ENCODE data around the gene SLC8A3.

DNA sequence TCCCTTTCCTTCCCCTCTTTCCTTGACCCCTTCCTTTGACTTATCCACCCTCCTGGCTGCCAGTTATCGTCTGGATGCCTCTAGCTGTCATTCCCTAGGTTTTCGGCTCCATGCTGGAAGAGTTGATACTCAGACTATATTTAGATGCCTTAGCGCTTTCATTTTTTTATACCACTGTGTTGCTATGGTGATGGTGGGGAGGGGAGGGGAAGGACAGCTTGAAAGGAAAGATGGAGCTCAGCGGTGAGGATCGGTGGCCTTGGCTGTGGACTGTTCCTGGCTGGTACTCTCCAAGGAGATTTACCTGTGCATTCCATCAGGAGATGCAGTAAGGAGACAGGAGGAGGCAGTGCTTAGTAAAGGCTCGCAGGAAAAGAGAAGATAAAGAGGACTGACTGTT, 108.7 kb downstream of the SLC8A3 start:
- TF ChIP-seq, protein P1, sequence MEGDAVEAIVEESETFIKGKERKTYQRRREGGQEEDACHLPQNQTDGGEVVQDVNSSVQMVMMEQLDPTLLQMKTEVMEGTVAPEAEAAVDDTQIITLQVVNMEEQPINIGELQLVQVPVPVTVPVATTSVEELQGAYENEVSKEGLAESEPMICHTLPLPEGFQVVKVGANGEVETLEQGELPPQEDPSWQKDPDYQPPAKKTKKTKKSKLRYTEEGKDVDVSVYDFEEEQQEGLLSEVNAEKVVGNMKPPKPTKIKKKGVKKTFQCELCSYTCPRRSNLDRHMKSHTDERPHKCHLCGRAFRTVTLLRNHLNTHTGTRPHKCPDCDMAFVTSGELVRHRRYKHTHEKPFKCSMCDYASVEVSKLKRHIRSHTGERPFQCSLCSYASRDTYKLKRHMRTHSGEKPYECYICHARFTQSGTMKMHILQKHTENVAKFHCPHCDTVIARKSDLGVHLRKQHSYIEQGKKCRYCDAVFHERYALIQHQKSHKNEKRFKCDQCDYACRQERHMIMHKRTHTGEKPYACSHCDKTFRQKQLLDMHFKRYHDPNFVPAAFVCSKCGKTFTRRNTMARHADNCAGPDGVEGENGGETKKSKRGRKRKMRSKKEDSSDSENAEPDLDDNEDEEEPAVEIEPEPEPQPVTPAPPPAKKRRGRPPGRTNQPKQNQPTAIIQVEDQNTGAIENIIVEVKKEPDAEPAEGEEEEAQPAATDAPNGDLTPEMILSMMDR (IDR thresholded peaks at IDR 0.05) = no peak
- no peak for TF ChIP-seq POLR2A (IDR thresholded peaks at IDR 0.05)
